K562 (cell line): ENCODE data around the gene HEY2. TPM values are rescaled to one million over a fixed set of nuclear protein-coding genes. Genes with fewer than 3 reads are reported as not detected.
A peak's percentile ranks its signal among the peaks of the same experiment; 100 is the strongest.

Experiments
- ATF6 ChIP-seq: sonication (generic); formaldehyde crosslinking; IDR thresholded peaks from 2 replicates; pipeline ENCODE4 v1.4.0; 2020; ENCODE audit warnings: mild to moderate bottlenecking, missing genetic modification reagents
- BCL6 ChIP-seq: fragments of 250-450 bp; sonication (Bioruptor Pico); IDR thresholded peaks from 2 replicates; pipeline ENCODE4 v1.4.0; 2020
- C11orf30 ChIP-seq: fragments of 450-650 bp; IDR thresholded peaks from 2 replicates; pipeline ENCODE4 v1.6.1; 2016; ENCODE audit warnings: low read depth, mild to moderate bottlenecking
- DMBX1 ChIP-seq: fragments of 250-450 bp; sonication (Bioruptor Pico); IDR thresholded peaks from 2 replicates; pipeline ENCODE4 v1.8.0; 2022; ENCODE audit warnings: inconsistent platforms, mild to moderate bottlenecking, moderate library complexity, borderline replicate concordance
- DNMT1 ChIP-seq: fragments of 450-650 bp; IDR thresholded peaks from 2 replicates; pipeline ENCODE4 v1.6.1; 2016; ENCODE audit warnings: antibody characterized with exemption, mild to moderate bottlenecking
- ERF ChIP-seq: fragments of 450-650 bp; formaldehyde crosslinking; IDR thresholded peaks from 2 replicates; pipeline ENCODE4 v1.4.0; 2020; ENCODE audit warnings: mild to moderate bottlenecking, mixed read lengths
- FOSL1 ChIP-seq: fragments of 200-800 bp; sonication (Bioruptor generic); conservative IDR thresholded peaks from 2 replicates; pipeline ENCODE4 v1.6.1; 2016; ENCODE audit warnings: missing genetic modification characterization, missing compliant biosample characterization
- GABPB1 ChIP-seq: sonication (generic); formaldehyde crosslinking; IDR thresholded peaks from 2 replicates; pipeline ENCODE4 v1.8.0; 2022; ENCODE audit warnings: mild to moderate bottlenecking, missing genetic modification reagents
- HDAC3 ChIP-seq: fragments of 450-650 bp; IDR thresholded peaks from 2 replicates; pipeline ENCODE4 v1.6.1; 2018; ENCODE audit warnings: borderline replicate concordance, mild to moderate bottlenecking, moderate library complexity; ENCODE audit not compliant: partially characterized antibody
- JUN ChIP-seq, 2 experiments: sonication (generic) in 1 of 2; formaldehyde crosslinking in 1 of 2; IDR thresholded peaks; 2 replicates each; pipeline versions ENCODE4 v1.6.1 to v1.8.0; 2012 to 2022; ENCODE audit warnings: borderline replicate concordance in 2 of 2, mild to moderate bottlenecking in 2 of 2, improper control_type of control experiment in 1 of 2, low read depth in 1 of 2, low read length in 1 of 2, missing genetic modification reagents in 1 of 2
- MYBL2 ChIP-seq, 2 experiments: fragments of 450-650 bp in 1 of 2; sonication (generic) in 1 of 2; formaldehyde crosslinking in 1 of 2; IDR thresholded peaks; 2 replicates each; pipeline versions ENCODE4 v1.6.1 to v1.8.1; 2017 to 2022; ENCODE audit warnings: borderline replicate concordance in 1 of 2, inconsistent platforms in 1 of 2, low read depth in 1 of 2, mild to moderate bottlenecking in 1 of 2, missing genetic modification reagents in 1 of 2, moderate library complexity in 1 of 2
- NCOA1 ChIP-seq: fragments of 450-650 bp; IDR thresholded peaks from 2 replicates; pipeline ENCODE4 v1.6.1; 2016; ENCODE audit warnings: low read depth
- NELFE ChIP-seq: IDR thresholded peaks from 2 replicates; pipeline ENCODE4 v1.6.1; 2011; ENCODE audit warnings: mild to moderate bottlenecking; ENCODE audit not compliant: insufficient read depth, insufficient read length
- RBM15 ChIP-seq: fragments of 200-400 bp; formaldehyde crosslinking; IDR thresholded peaks from 2 replicates; pipeline ENCODE4 v1.6.1; 2018; ENCODE audit warnings: mild to moderate bottlenecking, low read length, moderate library complexity; ENCODE audit not compliant: insufficient read depth
- SMARCC2 ChIP-seq: fragments of 450-650 bp; IDR thresholded peaks from 2 replicates; pipeline ENCODE4 v1.6.1; 2017; ENCODE audit warnings: antibody characterized with exemption, moderate library complexity, mild to moderate bottlenecking, low read depth
- XRCC5 ChIP-seq: fragments of 200-400 bp; formaldehyde crosslinking; IDR thresholded peaks from 2 replicates; pipeline ENCODE4 v1.6.1; 2017; ENCODE audit warnings: low read depth, mild to moderate bottlenecking, low read length
- ZHX1 ChIP-seq: fragments of 150-350 bp; conservative IDR thresholded peaks from 2 replicates; pipeline ENCODE4 v1.6.1; 2014; ENCODE audit warnings: low read length
- ZNF124 ChIP-seq: sonication (generic); formaldehyde crosslinking; IDR thresholded peaks from 2 replicates; pipeline ENCODE4 v1.8.1; 2022; ENCODE audit warnings: missing genetic modification reagents
- ZNF23 ChIP-seq: fragments of 250-450 bp; sonication (Bioruptor Pico); IDR thresholded peaks from 2 replicates; pipeline ENCODE4 v1.4.0; 2020; ENCODE audit warnings: mild to moderate bottlenecking
- ZNF354B ChIP-seq: fragments of 250-450 bp; sonication (Bioruptor Pico); IDR thresholded peaks from 2 replicates; pipeline ENCODE4 v1.4.0; 2020
- ZNF384 ChIP-seq: IDR thresholded peaks from 2 replicates; pipeline ENCODE4 v1.6.1; 2012; ENCODE audit warnings: low read depth, low read length, improper control_type of control experiment
- ZNF785 ChIP-seq: fragments of 250-450 bp; sonication (Bioruptor Pico); IDR thresholded peaks from 2 replicates; pipeline ENCODE4 v1.4.0; 2020; ENCODE audit warnings: mild to moderate bottlenecking
- polyA plus RNA-seq, 8 experiments: library from polyadenylated mRNA; depleted of rRNA in 4 of 8; stranded (reverse) in 5 of 8; unstranded in 3 of 8; fragments of >200 nt; fragmentation: Nextera tagmentation in 2 of 8; fragmentation: Illumina TruSeq in 1 of 8; extraction: Ambion mirVana in 2 of 8; extraction: Trizol in 1 of 8; gene quantifications; 2 replicates each; pipeline versions ENCODE4 v1.2.1 to v1.2.3, GENCODE V29; 2011 to 2014; ENCODE audit warnings: inconsistent platforms in 1 of 8, missing spikeins in 1 of 8
- total RNA-seq, 7 experiments: library from RNA; depleted of rRNA in 6 of 7; stranded (reverse); fragments of >200 nt in 6 of 7; fragmentation: Illumina TruSeq in 2 of 7; extraction: Trizol in 2 of 7; gene quantifications; 2 replicates each; pipeline versions ENCODE4 v1.2.1 to v1.2.3, GENCODE V29; 2011 to 2021; ENCODE audit warnings: low replicate concordance in 1 of 7
- TF ChIP-seq, protein P1 (sequence below): fragments of 450-650 bp; IDR thresholded peaks from 2 replicates; pipeline ENCODE4 v1.6.1; 2016; ENCODE audit warnings: missing biosample characterization, missing genetic modification characterization

Gene HEY2
- total and polyA plus RNA-seq, 9 of the 15 experiments (the other 6 are each of a cell fraction or from before 2014, with no cell fraction given), result 0.03 to 0.07 (median 0.06) TPM; not detected in 5

- TF ChIP-seq ERF (0 out of 2 replicates have a peak, but pooled peaks have one; percentile 15), FOSL1 (tag) (no peak), ZNF23 (no peak), RBM15 (no peak), ZNF384 (no peak), SMARCC2 (no peak), DNMT1 (no peak), NELFE (no peak), C11orf30 (peak; percentile 82), ZNF354B (CRISPR knock-in tag) (no peak), GABPB1 (CRISPR knock-in tag) (peak; percentile 41; the same call in 1 of the 2 replicates), ZHX1 (no peak), MYBL2 (IDR thresholded peaks at IDR 0.05; ENCODE audit: low read depth) (no peak), MYBL2 (CRISPR knock-in tag; IDR thresholded peaks at IDR 0.05; ENCODE audit: borderline replicate concordance) (no peak), ZNF124 (no peak), ATF6 (CRISPR knock-in tag) (no peak), XRCC5 (no peak), ZNF785 (CRISPR knock-in tag) (no peak), HDAC3 (peak; percentile 66), DMBX1 (CRISPR knock-in tag) (no peak), BCL6 (CRISPR knock-in tag) (no peak), NCOA1 (no peak), JUN (IDR thresholded peaks at IDR 0.05; ENCODE audit: borderline replicate concordance, low read depth, low read length) (no peak), JUN (CRISPR knock-in tag; IDR thresholded peaks at IDR 0.05; ENCODE audit: borderline replicate concordance) (no peak)
- TF ChIP-seq, protein P1, sequence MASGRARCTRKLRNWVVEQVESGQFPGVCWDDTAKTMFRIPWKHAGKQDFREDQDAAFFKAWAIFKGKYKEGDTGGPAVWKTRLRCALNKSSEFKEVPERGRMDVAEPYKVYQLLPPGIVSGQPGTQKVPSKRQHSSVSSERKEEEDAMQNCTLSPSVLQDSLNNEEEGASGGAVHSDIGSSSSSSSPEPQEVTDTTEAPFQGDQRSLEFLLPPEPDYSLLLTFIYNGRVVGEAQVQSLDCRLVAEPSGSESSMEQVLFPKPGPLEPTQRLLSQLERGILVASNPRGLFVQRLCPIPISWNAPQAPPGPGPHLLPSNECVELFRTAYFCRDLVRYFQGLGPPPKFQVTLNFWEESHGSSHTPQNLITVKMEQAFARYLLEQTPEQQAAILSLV (tag), result no peak
Measured at GRCh38 chr6:125789576-125790357, 40.3 kb downstream of the HEY2 start (continued).
